ENCODE measurements around the gene VIT.
A peak's percentile ranks its signal among the peaks of the same experiment; 100 is the strongest.

The VIT gene

DNA sequence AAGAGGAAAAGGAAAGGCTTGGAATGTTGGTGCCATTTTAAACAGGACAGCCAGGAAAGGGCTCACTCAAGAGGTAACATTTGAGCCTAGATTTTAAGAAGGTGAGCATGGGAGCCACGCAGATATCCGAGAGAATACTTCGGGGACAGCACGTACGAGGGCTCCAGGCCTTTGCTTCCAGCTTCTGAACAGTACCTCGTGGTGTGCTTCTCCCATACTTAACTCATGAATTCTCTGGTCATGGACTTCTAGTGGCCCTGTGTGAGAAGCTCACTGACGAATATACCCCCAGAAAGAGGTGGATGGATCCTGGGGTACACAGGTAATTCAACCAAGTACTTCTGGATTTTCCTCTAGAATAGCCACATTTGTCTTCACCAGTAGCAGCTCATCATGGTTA lies 2.7 kb upstream of the VIT start:
- DNase-seq (ENCODE audit: insufficient read length, low spot score) = no peak
- no peak for FAIRE-seq
- TF ChIP-seq, protein P1, sequence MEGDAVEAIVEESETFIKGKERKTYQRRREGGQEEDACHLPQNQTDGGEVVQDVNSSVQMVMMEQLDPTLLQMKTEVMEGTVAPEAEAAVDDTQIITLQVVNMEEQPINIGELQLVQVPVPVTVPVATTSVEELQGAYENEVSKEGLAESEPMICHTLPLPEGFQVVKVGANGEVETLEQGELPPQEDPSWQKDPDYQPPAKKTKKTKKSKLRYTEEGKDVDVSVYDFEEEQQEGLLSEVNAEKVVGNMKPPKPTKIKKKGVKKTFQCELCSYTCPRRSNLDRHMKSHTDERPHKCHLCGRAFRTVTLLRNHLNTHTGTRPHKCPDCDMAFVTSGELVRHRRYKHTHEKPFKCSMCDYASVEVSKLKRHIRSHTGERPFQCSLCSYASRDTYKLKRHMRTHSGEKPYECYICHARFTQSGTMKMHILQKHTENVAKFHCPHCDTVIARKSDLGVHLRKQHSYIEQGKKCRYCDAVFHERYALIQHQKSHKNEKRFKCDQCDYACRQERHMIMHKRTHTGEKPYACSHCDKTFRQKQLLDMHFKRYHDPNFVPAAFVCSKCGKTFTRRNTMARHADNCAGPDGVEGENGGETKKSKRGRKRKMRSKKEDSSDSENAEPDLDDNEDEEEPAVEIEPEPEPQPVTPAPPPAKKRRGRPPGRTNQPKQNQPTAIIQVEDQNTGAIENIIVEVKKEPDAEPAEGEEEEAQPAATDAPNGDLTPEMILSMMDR (IDR thresholded peaks at IDR 0.05; ENCODE audit: insufficient read depth, missing control alignments) = no peak

DNA sequence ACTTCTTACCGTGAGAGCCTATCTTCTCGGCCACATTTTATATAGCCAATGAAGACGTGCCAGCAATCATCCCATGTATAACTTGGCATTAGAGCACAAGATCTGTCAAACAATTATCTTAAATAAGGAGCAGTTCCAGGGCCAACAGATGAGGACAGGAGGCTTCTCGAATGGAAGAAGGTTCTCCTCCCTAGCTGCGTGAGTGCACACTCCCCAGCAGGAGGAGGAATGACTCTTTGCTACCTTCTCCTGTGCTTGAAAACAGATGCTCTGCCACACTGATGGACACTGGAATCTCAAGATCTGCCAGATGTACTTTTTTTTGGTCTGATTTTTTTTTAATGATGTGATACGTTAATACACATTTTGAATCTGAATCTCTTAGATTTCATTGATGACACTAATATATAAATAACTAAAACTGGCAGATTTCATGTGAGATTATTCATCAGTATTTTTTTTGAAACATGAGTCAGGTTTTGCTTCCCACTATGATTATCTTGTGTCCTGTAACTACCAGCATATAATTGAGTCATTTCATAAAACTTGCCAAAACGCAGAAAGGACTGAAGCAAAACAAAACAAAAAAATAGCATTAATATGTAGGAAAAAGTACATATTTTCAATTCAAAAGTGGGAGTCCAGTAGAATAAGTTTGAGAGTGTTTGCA lies 626 bp upstream of the VIT start:
- TF ChIP-seq, protein P1 (IDR thresholded peaks at IDR 0.05; ENCODE audit: insufficient read depth, missing control alignments) = peak; percentile 31
- FAIRE-seq (no peak), DNase-seq (ENCODE audit: insufficient read length, low spot score) (no peak)

DNA sequence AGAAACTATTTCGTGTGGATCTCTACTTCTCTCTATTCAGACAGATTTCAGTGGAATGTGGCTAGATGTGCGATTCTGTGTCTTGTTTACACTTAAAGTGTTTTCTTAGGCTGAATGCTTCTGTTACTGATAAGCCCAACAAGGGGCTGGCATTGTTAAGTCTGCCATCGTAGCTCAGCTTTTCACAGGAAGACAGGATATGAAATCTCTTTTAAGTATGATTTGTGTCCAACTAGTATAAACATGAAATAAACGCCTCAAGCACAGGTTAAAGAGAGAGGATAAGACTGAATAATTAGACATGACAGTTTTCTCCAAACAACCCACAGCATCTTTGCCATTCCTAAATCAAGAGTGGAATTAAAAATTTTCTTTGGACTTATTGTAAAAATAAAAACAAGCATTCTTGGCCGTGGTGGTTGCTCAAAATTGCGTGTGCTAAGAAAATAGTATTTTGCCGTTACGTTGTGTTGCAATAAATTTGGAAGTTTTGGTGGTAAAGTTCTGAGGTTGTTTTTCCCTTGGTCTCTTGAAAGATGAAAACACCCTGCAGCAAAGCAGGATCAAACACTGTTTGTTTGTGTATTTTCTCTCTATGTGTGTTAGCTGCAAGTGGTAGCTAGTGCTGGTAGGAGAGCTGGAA lies 1.0 kb downstream of the VIT start:
- TF ChIP-seq, protein P1 (IDR thresholded peaks at IDR 0.05; ENCODE audit: insufficient read depth, missing control alignments) = no peak
- FAIRE-seq (no peak), DNase-seq (ENCODE audit: insufficient read length, low spot score) (no peak)

DNA sequence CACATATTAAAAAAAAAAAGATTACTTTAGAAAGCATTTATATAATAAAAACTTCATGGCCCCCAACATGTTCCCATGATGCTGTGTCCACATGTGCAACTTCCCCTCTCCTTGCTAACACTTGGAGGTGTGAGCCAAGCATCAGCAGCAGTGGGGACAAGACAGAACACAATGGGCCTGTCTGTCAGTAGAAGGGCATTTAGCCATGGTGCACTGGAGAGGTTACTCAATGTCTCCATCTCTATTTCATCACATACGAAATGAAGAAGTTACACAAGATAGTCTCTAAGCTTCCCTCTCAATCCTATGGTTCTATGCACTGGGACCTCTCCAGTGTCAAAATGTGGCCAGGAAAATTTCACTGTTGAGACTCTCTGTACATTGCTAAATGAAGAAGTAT lies 2.5 kb downstream of the VIT start:
- DNase-seq (ENCODE audit: insufficient read length, low spot score) = no peak

DNA sequence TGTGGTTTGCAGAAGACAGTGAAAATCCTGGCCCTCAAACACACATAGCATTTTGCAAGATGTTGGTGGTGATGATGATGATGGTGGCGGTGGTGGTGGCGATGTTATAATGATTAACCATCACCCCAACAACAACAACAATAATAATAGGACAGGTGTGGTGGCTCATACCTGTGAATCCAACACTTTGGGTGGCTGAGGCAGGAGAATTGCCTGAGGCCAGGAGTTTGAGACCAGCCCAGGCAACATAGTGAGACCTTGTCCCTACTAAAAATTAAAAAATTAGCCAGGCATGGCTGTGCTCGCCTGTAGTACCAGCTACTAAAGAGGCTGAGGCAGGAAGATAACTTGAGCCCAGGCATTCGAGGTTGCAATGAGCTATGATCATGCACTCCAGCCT lies 3.8 kb downstream of the VIT start:
- DNase-seq (ENCODE audit: insufficient read length, low spot score) (no peak), FAIRE-seq (no peak)
- TF ChIP-seq, protein P1 (IDR thresholded peaks at IDR 0.05; ENCODE audit: insufficient read depth, missing control alignments) = no peak

More for the DNA sequence above, 2.5 kb downstream of the VIT start:
- FAIRE-seq = no peak
- TF ChIP-seq, protein P1 (IDR thresholded peaks at IDR 0.05; ENCODE audit: insufficient read depth, missing control alignments) = no peak

DNA sequence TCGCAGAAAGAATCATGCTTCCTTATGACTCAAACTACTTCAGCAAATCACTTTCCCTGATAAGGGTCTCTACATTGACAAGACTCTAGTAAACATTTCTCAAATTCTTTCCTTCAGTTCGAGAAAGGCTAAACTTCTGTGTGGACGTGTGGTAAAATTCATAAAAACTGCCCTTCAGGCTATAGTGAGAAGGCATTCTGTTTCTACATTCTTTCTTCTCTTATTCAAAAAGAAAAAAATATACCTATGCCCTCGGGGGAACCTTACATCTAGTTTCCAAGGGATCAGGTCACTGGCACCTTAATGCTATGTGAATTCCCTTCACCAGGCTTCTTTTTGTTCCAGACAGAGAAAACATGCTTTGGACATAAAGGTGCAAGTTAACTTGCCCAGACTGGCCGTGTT lies 4.9 kb downstream of the VIT start:
- TF ChIP-seq, protein P1 (IDR thresholded peaks at IDR 0.05; ENCODE audit: insufficient read depth, missing control alignments) = no peak
- FAIRE-seq = no peak
- no peak for DNase-seq (ENCODE audit: insufficient read length, low spot score)

DNA sequence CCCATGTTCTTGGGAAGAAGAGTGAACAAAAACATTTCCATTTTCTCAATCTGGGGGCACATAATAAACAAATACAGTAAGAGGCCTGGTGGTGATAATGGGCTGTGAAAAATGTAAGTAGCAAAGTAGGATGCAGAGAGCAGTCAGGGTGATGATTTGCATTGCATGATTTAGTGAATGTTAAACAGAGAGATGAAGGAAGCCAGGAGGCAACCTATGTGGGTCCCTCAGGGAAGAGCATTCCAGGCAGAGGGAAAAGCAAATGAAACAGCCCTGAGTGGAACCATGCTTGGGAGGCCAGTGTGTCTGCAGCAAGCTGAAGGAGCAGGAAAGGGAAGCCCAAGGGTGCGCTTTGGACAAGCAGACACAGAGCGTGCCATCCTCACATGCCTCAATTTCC lies 5.4 kb downstream of the VIT start:
- no peak for DNase-seq (ENCODE audit: insufficient read length, low spot score)
- TF ChIP-seq, protein P1 (IDR thresholded peaks at IDR 0.05; ENCODE audit: insufficient read depth, missing control alignments) = no peak
- FAIRE-seq = no peak

All from D721Med (cell line).